AG10803 (cell line): ENCODE data around the gene FBXW2.
A peak's percentile ranks its signal among the peaks of the same experiment; 100 is the strongest.
"Not testable (repeated sequence)": the region's sequence is repeated elsewhere in the genome, so short reads cannot be mapped to it uniquely, and the experiment has no call there.

Source experiments
- DNase-seq: peaks from one replicate; pipeline ENCODE4 v3.0.0; 2010; ENCODE audit warnings: low read depth
- H3K4me3 ChIP-seq: 2 replicates; pipeline ENCODE4 v1.5.1; 2011; ENCODE audit warnings: mild to moderate bottlenecking, low read length, control low read depth
- CTCF ChIP-seq: conservative IDR thresholded peaks from 2 replicates; pipeline ENCODE4 v1.5.1; 2011; ENCODE audit warnings: mild to moderate bottlenecking, low read length, control low read depth, inconsistent platforms

FBXW2 gene

GRCh38 chr9:120750421-120750820, 42.8 kb downstream of the FBXW2 start:
- DNase-seq: peak; percentile 65
- H3K4me3 ChIP-seq: no peak overlapping the region
- TF ChIP-seq CTCF: no peak

DNA sequence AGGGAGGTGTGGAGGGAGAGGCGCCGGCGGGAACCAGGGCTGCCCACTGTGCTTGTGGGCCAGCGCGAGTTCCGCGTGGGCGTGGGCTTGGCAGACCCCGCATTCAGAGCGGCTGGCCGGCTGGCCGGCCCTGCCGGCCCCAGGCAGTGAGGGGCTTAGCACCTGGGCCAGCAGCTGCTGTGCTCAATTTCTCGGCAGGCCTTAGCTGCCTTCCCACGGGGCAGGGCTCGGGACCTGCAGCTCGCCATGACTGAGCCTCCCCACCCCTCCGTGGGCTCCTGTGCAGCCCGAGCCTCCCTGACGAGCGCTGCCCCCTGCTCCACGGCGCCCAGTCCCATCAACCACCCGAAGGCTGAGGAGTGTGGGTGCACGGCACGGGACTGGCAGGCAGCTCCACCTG, 46.9 kb downstream of the FBXW2 start:
- not testable (repeated sequence) for DNase-seq, H3K4me3 ChIP-seq

DNA sequence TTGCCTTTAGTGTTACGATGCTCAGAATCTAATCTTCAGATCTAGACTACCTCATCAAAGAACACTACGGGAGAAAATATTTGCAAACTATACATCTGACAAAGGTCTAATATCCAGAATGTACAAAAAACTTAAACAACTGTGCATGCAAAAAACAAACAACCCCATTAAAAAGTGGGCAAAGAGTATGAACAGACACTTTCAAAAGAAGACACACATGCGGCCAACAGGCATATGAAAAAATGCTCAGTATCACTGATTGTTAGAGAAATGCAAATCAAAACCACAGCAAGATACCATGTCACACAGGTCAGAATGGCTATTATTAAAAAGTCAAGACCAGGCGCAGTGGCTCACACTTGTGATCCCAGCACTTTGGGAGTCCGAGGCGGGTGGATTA, 47.9 kb downstream of the FBXW2 start:
- TF ChIP-seq CTCF: no peak
- no peak for DNase-seq
- H3K4me3 ChIP-seq: no peak overlapping the region

DNA sequence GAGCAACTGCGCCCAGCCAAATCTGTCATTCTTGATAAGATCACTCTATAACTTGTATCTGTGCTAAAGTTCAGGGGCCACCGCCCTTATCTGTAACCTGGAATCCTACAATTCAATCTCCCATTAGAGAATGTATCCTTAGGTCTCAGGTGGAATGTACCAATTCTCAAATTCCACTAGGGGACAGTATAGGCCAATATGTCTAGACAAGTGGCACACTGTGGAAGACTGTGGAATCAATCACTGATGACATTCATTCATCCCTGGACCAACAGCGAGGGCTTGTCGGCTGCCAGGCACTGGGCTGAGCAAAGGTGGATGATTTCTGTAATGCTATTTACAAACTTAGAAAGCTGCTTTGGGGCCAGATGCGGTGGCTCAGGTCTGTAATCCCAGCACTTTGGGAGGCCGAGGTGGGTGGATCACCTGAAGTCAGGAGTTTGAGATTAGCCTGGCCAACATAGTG, 50.2 kb downstream of the FBXW2 start:
- peak; percentile 66 for TF ChIP-seq CTCF
- peak; percentile 34 for DNase-seq
- H3K4me3 ChIP-seq: no peak overlapping the region

DNA sequence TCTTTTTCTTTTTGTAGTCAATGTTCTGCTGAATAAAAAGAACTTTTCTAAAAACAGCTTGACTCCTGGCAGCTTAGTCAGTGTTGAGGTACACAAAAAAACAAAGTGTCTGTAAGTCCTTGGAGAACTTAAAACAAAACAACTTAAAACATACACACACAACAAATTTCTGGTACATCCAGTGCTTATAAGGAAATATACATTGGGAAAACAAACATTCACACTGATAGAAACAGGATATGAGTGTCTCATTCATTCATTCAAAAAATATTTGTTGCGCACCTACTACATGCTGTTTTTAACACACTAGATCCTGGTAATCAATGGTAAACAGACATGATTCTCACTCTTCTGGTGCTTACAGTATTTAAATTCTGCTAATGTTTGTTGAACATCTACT, 51.5 kb downstream of the FBXW2 start:
- DNase-seq: no peak
- no peak for TF ChIP-seq CTCF

DNA sequence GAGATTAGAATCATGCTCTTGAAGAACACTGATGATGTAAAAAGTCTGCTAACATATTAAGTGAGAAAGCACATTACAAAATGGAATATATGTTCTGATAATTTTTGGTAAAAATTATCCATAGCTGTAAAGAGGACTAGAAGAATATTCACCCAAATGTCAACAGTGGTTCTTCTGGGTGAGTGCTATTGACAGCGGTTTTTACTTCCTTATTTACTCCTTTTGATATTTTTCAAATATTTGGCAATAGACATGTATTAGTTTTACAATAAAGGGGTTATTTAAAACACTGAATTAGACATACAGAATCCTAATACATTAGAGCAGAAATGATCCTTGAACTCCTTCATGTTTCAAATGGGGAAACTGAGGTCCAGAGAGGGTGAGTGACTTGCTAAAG, 52.0 kb downstream of the FBXW2 start:
- no peak for TF ChIP-seq CTCF
- no peak for DNase-seq
- no peak overlapping the region for H3K4me3 ChIP-seq

More for the DNA sequence above, 51.5 kb downstream of the FBXW2 start:
- no peak overlapping the region for H3K4me3 ChIP-seq

DNA sequence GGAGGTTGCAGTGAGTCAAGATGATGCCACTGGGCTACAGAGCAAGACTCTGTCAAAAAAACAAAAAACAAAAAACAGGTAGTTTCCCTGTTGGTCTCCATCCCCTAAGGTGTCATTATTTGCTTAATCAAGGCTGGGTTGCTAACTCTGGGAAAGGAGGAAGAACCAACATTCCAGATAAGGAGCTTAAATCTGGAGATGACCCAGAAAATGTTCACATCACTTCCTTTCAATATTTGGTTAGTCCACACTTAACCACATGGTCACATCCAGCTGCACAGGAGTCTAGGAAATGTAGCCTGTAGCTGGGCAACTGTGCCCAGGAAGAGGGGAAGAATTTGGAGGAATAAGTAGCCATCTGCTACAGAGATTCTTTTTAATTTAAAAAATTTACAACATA, 53.1 kb downstream of the FBXW2 start:
- TF ChIP-seq CTCF: no peak
- H3K4me3 ChIP-seq: no peak overlapping the region

More for the DNA sequence above, 53.1 kb downstream of the FBXW2 start:
- peak; percentile 35 for DNase-seq
